ENCODE measurements around the gene NXPE2. TPM values are rescaled to one million over a fixed set of nuclear protein-coding genes. Genes with fewer than 3 reads are reported as not detected.

NXPE2 gene
- total RNA-seq, 2 experiments from 2014 or later: not detected

Other genes starting within 250 kb of the NXPE2 start
- gene REXO2, start 239.1 kb upstream of the NXPE2 start, total RNA-seq: 10 to 100 TPM; 66.6 to 70.0 TPM
- not detected for gene NXPE1, start 118.6 kb upstream of the NXPE2 start, total RNA-seq
- not detected for gene NXPE4, start 82.7 kb upstream of the NXPE2 start, total RNA-seq

All from activated CD4-positive, alpha-beta T cell treated with anti-CD3 and anti-CD28 coated beads for 36 hours (primary cell).